Endodermal cell (in vitro differentiated cells): ENCODE results near the gene PIEZO2. TPM values are rescaled to one million over a fixed set of nuclear protein-coding genes. Genes with fewer than 3 reads are reported as not detected.

Source experiments
- DNase-seq: peaks from one replicate; pipeline ENCODE4 v3.0.0-alpha.2; 2017
- H3K27ac ChIP-seq: 2 replicates; pipeline ENCODE4 v1.5.1; 2013; ENCODE audit warnings: mild to moderate bottlenecking, low read depth, low read length, moderate library complexity
- H3K27me3 ChIP-seq: 2 replicates; pipeline ENCODE4 v1.6.1; 2013; ENCODE audit warnings: mild to moderate bottlenecking, low read length, moderate library complexity; ENCODE audit not compliant: insufficient read depth, control insufficient read depth, poor library complexity, severe bottlenecking
- H3K36me3 ChIP-seq: 2 replicates; pipeline ENCODE4 v1.7.0; 2013; ENCODE audit warnings: mild to moderate bottlenecking, low read length, moderate library complexity; ENCODE audit not compliant: control insufficient read depth, insufficient read depth
- H3K4me1 ChIP-seq: one replicate; pipeline ENCODE4 v1.7.0; 2013; ENCODE audit warnings: low read length; ENCODE audit not compliant: control insufficient read depth, insufficient read depth
- H3K4me3 ChIP-seq: 2 replicates; pipeline ENCODE4 v1.5.1; 2013; ENCODE audit warnings: mild to moderate bottlenecking, low read length, moderate library complexity
- H3K9ac ChIP-seq: 2 replicates; pipeline ENCODE4 v1.6.1; 2013; ENCODE audit warnings: mild to moderate bottlenecking, low read length, moderate library complexity; ENCODE audit not compliant: poor library complexity, severe bottlenecking; ENCODE audit errors: extremely low read depth
- H3K9me3 ChIP-seq: 2 replicates; pipeline ENCODE4 v1.6.1; 2013; ENCODE audit warnings: mild to moderate bottlenecking, low read length, moderate library complexity; ENCODE audit not compliant: control insufficient read depth
- H3K27ac Mint-ChIP-seq: 2 replicates; pipeline ENCODE4 v1.8.0; 2020; ENCODE audit warnings: mixed read lengths
- H3K27me3 Mint-ChIP-seq: 2 replicates; pipeline ENCODE4 v1.8.0; 2021; ENCODE audit warnings: mild to moderate bottlenecking, mixed read lengths; ENCODE audit not compliant: insufficient read depth
- H3K36me3 Mint-ChIP-seq: 2 replicates; pipeline ENCODE4 v1.8.0; 2020; ENCODE audit warnings: low read depth, mixed read lengths
- H3K4me1 Mint-ChIP-seq: 2 replicates; pipeline ENCODE4 v1.8.0; 2020; ENCODE audit warnings: mixed read lengths
- H3K4me3 Mint-ChIP-seq: 2 replicates; pipeline ENCODE4 v1.8.0; 2020; ENCODE audit warnings: mild to moderate bottlenecking, moderate library complexity, mixed read lengths
- H3K9me3 Mint-ChIP-seq: 2 replicates; pipeline ENCODE4 v1.8.0; 2020; ENCODE audit warnings: mild to moderate bottlenecking, mixed read lengths
- CTCF ChIP-seq: fragments of 200-600 bp; sonication (generic); conservative IDR thresholded peaks from 2 replicates; pipeline ENCODE4 v1.5.0; 2021; ENCODE audit warnings: antibody characterized with exemption, mild to moderate bottlenecking
- WGBS, 2 experiments: methylation state at CpG; one replicate each; pipeline versions ENCODE4 v1.1.5 to v1.1.7; 2013; ENCODE audit warnings: missing lambda C conversion rate in 2 of 2, mixed read lengths in 1 of 2; ENCODE audit not compliant: insufficient coverage in 1 of 2, insufficient read length in 1 of 2; 5-methylcytosine and 5-hydroxymethylcytosine counted together
- total RNA-seq, 2 donors: library from RNA; stranded (reverse); fragmentation: NEBNext Ultra II Directional in 1 of 2; extraction: Animal tissue kit (Norgen Biotek cat#: 25700) in 1 of 2; gene quantifications; 2 replicates in 1 of 2; 3 replicates in 1 of 2; pipeline ENCODE4 v1.2.1, GENCODE V29; 2021

PIEZO2 gene
- total RNA-seq, 2 donors from 2014 or later = 7.3 to 12.1 TPM

GRCh38 chr18:11040359-11040758 lies 109.0 kb downstream of the PIEZO2 start:
- no peaks in the 10 kb centered on the region for H3K36me3 Mint-ChIP-seq
- Histone ChIP-seq H3K4me3 (no peak overlapping the region), H3K9ac (no peak overlapping the region), H3K36me3 (no peaks in the 10 kb centered on the region), H3K9me3 (peaks cover 11% of the 10 kb centered on the region), H3K27me3 (no peaks in the 10 kb centered on the region), H3K27ac (no peak overlapping the region), H3K4me1 (peaks cover 3% of the 10 kb centered on the region)
- H3K27ac Mint-ChIP-seq = no peak overlapping the region
- DNase-seq = no peak
- H3K27me3 Mint-ChIP-seq = no peaks in the 10 kb centered on the region
- H3K9me3 Mint-ChIP-seq = peaks cover 9% of the 10 kb centered on the region
- no peak overlapping the region for H3K4me3 Mint-ChIP-seq
- 70 to 89% methylated on average over 3 of the region's 4 CpGs for whole genome bisulfite sequencing, 2 experiments
- TF ChIP-seq CTCF = no peak
- peaks cover 5% of the 10 kb centered on the region for H3K4me1 Mint-ChIP-seq

GRCh38 chr18:11037533-11038240 lies 111.7 kb downstream of the PIEZO2 start:
- H3K4me3 ChIP-seq = no peak overlapping the region
- H3K36me3 ChIP-seq = no peaks in the 10 kb centered on the region
- H3K27me3 Mint-ChIP-seq = no peaks in the 10 kb centered on the region
- peaks cover 3% of the 10 kb centered on the region for H3K4me1 ChIP-seq
- no peak for DNase-seq
- no peak overlapping the region for H3K27ac Mint-ChIP-seq
- no peak for TF ChIP-seq CTCF
- H3K9me3 ChIP-seq = no peaks in the 10 kb centered on the region
- H3K4me1 Mint-ChIP-seq = peaks cover 5% of the 10 kb centered on the region
- H3K9ac ChIP-seq = no peak overlapping the region
- H3K27ac ChIP-seq = no peak overlapping the region
- H3K4me3 Mint-ChIP-seq = no peak overlapping the region
- WGBS, 2 experiments = 78 to 100% methylated on average over 2 to 3 of the region's 3 CpGs
- H3K27me3 ChIP-seq = no peaks in the 10 kb centered on the region
- peaks cover 2% of the 10 kb centered on the region for H3K9me3 Mint-ChIP-seq
- H3K36me3 Mint-ChIP-seq = no peaks in the 10 kb centered on the region

- Histone ChIP-seq H3K36me3 (no peaks in the 10 kb centered on the region), H3K4me1 (no peaks in the 10 kb centered on the region), H3K9me3 (no peaks in the 10 kb centered on the region), H3K27ac (no peak overlapping the region), H3K27me3 (no peaks in the 10 kb centered on the region), H3K4me3 (no peak overlapping the region), H3K9ac (no peak overlapping the region)
- H3K4me1 Mint-ChIP-seq = no peaks in the 10 kb centered on the region
- DNase-seq = no peak
- peaks cover 2% of the 10 kb centered on the region for H3K9me3 Mint-ChIP-seq
- no peak for TF ChIP-seq CTCF
- no peak overlapping the region for H3K4me3 Mint-ChIP-seq
- no peaks in the 10 kb centered on the region for H3K27me3 Mint-ChIP-seq
- H3K27ac Mint-ChIP-seq = no peak overlapping the region
- H3K36me3 Mint-ChIP-seq = no peaks in the 10 kb centered on the region
- 80 to 92% methylated on average over 1 to 3 of the region's 3 CpGs for WGBS, 2 experiments
These were observed 113.4 kb downstream of the PIEZO2 start for GRCh38 chr18:11035814-11036495.
